ENCODE results near the gene OLFML2A. TPM values are rescaled to one million over a fixed set of nuclear protein-coding genes. Genes with fewer than 3 reads are reported as not detected.
A peak's percentile ranks its signal among the peaks of the same experiment; 100 is the strongest.

Gene OLFML2A
- total and polyA plus RNA-seq, 2 of the 13 experiments (the other 11 are each of a cell fraction or from before 2014, with no cell fraction given) = 0.01 to 0.02 TPM

DNA sequence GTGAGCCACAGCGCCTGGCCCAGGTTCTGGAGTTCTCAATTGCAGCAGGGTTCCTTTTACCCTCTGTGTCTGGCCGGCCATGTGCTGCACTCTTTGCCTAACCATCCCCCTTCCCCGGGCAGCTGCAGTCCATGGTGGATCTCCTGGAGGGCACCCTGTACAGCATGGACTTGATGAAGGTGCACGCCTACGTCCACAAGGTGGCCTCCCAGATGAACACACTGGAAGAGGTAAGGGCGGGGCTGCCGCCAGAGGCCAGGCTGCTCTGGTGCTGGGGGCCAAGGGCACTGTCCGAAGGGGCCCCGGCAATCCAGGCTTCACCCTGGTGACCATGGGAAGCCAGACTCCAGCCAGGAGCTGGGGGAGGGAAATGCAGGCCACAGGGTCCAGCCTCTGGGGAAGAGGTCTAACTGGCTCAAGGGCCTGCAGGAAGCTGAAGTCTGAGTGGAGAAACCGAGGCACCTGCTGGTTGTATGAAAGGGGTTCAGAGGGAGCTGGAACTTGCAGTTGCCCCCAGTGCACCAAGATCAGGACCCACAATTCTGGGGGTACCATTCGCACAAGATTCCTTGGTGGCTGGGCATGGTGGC is 18.1 kb downstream of the OLFML2A start (continued):
- TF ChIP-seq, protein P1, sequence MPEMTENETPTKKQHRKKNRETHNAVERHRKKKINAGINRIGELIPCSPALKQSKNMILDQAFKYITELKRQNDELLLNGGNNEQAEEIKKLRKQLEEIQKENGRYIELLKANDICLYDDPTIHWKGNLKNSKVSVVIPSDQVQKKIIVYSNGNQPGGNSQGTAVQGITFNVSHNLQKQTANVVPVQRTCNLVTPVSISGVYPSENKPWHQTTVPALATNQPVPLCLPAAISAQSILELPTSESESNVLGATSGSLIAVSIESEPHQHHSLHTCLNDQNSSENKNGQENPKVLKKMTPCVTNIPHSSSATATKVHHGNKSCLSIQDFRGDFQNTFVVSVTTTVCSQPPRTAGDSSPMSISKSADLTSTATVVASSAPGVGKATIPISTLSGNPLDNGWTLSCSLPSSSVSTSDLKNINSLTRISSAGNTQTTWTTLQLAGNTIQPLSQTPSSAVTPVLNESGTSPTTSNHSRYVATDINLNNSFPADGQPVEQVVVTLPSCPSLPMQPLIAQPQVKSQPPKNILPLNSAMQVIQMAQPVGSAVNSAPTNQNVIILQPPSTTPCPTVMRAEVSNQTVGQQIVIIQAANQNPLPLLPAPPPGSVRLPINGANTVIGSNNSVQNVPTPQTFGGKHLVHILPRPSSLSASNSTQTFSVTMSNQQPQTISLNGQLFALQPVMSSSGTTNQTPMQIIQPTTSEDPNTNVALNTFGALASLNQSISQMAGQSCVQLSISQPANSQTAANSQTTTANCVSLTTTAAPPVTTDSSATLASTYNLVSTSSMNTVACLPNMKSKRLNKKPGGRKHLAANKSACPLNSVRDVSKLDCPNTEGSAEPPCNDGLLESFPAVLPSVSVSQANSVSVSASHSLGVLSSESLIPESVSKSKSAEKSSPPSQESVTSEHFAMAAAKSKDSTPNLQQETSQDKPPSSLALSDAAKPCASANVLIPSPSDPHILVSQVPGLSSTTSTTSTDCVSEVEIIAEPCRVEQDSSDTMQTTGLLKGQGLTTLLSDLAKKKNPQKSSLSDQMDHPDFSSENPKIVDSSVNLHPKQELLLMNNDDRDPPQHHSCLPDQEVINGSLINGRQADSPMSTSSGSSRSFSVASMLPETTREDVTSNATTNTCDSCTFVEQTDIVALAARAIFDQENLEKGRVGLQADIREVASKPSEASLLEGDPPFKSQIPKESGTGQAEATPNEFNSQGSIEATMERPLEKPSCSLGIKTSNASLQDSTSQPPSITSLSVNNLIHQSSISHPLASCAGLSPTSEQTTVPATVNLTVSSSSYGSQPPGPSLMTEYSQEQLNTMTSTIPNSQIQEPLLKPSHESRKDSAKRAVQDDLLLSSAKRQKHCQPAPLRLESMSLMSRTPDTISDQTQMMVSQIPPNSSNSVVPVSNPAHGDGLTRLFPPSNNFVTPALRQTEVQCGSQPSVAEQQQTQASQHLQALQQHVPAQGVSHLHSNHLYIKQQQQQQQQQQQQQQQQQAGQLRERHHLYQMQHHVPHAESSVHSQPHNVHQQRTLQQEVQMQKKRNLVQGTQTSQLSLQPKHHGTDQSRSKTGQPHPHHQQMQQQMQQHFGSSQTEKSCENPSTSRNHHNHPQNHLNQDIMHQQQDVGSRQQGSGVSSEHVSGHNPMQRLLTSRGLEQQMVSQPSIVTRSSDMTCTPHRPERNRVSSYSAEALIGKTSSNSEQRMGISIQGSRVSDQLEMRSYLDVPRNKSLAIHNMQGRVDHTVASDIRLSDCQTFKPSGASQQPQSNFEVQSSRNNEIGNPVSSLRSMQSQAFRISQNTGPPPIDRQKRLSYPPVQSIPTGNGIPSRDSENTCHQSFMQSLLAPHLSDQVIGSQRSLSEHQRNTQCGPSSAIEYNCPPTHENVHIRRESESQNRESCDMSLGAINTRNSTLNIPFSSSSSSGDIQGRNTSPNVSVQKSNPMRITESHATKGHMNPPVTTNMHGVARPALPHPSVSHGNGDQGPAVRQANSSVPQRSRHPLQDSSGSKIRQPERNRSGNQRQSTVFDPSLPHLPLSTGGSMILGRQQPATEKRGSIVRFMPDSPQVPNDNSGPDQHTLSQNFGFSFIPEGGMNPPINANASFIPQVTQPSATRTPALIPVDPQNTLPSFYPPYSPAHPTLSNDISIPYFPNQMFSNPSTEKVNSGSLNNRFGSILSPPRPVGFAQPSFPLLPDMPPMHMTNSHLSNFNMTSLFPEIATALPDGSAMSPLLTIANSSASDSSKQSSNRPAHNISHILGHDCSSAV (CRISPR knock-in tag; IDR thresholded peaks at IDR 0.05; ENCODE audit: borderline replicate concordance) = no peak
- TF ChIP-seq CHD4 (IDR thresholded peaks at IDR 0.05; ENCODE audit: borderline replicate concordance, low read length) (no peak), RAD21 (CRISPR knock-in tag; IDR thresholded peaks at IDR 0.05) (peak; percentile 77), GABPB1 (CRISPR knock-in tag; IDR thresholded peaks at IDR 0.05) (peak; percentile 45), HOXA7 (CRISPR knock-in tag; IDR thresholded peaks at IDR 0.05) (no peak), ZNF709 (CRISPR knock-in tag; IDR thresholded peaks at IDR 0.05) (no peak), SETDB1 (CRISPR knock-in tag; IDR thresholded peaks at IDR 0.05; ENCODE audit: borderline replicate concordance) (no peak), DMAP1 (CRISPR knock-in tag; IDR thresholded peaks at IDR 0.05) (no peak), ZNF670 (CRISPR knock-in tag; IDR thresholded peaks at IDR 0.05; ENCODE audit: borderline replicate concordance) (no peak)
- TF ChIP-seq, protein P2, sequence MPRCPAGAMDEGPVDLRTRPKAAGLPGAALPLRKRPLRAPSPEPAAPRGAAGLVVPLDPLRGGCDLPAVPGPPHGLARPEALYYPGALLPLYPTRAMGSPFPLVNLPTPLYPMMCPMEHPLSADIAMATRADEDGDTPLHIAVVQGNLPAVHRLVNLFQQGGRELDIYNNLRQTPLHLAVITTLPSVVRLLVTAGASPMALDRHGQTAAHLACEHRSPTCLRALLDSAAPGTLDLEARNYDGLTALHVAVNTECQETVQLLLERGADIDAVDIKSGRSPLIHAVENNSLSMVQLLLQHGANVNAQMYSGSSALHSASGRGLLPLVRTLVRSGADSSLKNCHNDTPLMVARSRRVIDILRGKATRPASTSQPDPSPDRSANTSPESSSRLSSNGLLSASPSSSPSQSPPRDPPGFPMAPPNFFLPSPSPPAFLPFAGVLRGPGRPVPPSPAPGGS (CRISPR knock-in tag; IDR thresholded peaks at IDR 0.05) = peak; percentile 49; the same call in 1 of the 2 replicates
- TF ChIP-seq, protein P3, sequence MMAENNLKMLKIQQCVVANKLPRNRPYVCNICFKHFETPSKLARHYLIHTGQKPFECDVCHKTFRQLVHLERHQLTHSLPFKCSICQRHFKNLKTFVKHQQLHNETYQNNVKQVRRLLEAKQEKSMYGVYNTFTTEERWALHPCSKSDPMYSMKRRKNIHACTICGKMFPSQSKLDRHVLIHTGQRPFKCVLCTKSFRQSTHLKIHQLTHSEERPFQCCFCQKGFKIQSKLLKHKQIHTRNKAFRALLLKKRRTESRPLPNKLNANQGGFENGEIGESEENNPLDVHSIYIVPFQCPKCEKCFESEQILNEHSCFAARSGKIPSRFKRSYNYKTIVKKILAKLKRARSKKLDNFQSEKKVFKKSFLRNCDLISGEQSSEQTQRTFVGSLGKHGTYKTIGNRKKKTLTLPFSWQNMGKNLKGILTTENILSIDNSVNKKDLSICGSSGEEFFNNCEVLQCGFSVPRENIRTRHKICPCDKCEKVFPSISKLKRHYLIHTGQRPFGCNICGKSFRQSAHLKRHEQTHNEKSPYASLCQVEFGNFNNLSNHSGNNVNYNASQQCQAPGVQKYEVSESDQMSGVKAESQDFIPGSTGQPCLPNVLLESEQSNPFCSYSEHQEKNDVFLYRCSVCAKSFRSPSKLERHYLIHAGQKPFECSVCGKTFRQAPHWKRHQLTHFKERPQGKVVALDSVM (CRISPR knock-in tag; IDR thresholded peaks at IDR 0.05) = peak; percentile 50; the same call in 1 of the 2 replicates
- TF ChIP-seq, protein P4, sequence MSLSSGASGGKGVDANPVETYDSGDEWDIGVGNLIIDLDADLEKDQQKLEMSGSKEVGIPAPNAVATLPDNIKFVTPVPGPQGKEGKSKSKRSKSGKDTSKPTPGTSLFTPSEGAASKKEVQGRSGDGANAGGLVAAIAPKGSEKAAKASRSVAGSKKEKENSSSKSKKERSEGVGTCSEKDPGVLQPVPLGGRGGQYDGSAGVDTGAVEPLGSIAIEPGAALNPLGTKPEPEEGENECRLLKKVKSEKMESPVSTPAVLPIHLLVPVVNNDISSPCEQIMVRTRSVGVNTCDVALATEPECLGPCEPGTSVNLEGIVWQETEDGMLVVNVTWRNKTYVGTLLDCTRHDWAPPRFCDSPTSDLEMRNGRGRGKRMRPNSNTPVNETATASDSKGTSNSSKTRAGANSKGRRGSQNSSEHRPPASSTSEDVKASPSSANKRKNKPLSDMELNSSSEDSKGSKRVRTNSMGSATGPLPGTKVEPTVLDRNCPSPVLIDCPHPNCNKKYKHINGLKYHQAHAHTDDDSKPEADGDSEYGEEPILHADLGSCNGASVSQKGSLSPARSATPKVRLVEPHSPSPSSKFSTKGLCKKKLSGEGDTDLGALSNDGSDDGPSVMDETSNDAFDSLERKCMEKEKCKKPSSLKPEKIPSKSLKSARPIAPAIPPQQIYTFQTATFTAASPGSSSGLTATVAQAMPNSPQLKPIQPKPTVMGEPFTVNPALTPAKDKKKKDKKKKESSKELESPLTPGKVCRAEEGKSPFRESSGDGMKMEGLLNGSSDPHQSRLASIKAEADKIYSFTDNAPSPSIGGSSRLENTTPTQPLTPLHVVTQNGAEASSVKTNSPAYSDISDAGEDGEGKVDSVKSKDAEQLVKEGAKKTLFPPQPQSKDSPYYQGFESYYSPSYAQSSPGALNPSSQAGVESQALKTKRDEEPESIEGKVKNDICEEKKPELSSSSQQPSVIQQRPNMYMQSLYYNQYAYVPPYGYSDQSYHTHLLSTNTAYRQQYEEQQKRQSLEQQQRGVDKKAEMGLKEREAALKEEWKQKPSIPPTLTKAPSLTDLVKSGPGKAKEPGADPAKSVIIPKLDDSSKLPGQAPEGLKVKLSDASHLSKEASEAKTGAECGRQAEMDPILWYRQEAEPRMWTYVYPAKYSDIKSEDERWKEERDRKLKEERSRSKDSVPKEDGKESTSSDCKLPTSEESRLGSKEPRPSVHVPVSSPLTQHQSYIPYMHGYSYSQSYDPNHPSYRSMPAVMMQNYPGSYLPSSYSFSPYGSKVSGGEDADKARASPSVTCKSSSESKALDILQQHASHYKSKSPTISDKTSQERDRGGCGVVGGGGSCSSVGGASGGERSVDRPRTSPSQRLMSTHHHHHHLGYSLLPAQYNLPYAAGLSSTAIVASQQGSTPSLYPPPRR (CRISPR knock-in tag; IDR thresholded peaks at IDR 0.05; ENCODE audit: borderline replicate concordance) = peak; percentile 29; the same call in 1 of the 2 replicates

Measured in HepG2 (cell line).